ENCODE data around the gene PLCD3. TPM values are rescaled to one million over a fixed set of nuclear protein-coding genes. Genes with fewer than 3 reads are reported as not detected.

The PLCD3 gene
- total and polyA plus RNA-seq, 9 donors = 12.1 to 166 (median 83.4) TPM

DNA sequence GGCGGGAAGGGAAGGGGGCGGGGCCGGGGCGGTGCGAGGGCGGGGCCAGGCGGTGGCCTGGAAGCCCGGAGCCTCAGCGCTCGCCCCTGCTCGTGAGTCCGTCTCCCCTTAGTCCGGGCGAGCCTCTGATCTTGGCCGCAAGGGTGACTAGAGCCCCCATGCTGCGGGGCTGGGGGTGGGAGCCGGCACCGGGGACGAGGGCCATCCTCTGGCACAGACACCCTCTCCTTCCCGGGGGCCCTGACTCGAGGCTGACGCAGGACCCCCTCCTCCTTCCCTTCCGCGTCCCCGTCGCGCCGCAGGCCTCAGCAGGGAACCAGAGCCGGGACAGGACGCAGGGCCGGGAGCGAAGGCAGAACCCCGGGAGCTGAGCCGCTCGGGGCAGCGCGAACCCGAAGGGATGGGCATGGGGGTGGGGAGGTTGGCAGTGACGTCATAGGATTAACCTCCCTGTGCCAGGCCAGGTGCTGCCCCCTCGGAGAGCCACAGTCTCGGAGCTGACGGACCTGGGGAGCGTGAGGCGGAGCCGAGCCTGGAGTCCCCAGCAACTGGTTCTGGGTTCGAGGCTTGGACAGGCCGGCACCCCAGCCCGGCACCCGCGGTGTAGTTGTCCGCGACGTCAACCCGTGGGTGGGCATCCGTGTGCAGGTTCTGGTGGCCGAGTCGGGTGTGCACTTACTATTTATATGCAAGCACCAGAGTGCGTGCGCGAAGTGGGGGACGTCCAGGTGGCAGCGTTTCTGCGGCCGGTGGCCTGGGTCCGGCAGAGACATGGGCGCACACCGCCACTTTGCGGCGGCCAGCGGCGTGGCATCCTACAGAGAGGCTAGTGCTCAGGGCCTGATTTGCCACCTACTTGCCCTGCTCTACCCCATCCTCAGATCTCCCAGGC is 503 bp upstream of the PLCD3 start:
- Histone ChIP-seq H3K4me3 (peak overlapping the region; percentile 67), H3K27ac (peak overlapping the region; percentile 79 to 98), H3K9me3 (no peaks in the 10 kb centered on the region), H3K4me1 (ENCODE audit: insufficient read depth) (peaks cover 13% of the 10 kb centered on the region), H3K27me3 (no peaks in the 10 kb centered on the region), H3K36me3 (no peaks in the 10 kb centered on the region)
- peak; percentile 82 to 87 (median 85) for DNase-seq
- TF ChIP-seq EP300 (IDR thresholded peaks at IDR 0.05) = no peak
- TF ChIP-seq POLR2A (IDR thresholded peaks at IDR 0.05) = peak; percentile 64
- TF ChIP-seq, protein P1, sequence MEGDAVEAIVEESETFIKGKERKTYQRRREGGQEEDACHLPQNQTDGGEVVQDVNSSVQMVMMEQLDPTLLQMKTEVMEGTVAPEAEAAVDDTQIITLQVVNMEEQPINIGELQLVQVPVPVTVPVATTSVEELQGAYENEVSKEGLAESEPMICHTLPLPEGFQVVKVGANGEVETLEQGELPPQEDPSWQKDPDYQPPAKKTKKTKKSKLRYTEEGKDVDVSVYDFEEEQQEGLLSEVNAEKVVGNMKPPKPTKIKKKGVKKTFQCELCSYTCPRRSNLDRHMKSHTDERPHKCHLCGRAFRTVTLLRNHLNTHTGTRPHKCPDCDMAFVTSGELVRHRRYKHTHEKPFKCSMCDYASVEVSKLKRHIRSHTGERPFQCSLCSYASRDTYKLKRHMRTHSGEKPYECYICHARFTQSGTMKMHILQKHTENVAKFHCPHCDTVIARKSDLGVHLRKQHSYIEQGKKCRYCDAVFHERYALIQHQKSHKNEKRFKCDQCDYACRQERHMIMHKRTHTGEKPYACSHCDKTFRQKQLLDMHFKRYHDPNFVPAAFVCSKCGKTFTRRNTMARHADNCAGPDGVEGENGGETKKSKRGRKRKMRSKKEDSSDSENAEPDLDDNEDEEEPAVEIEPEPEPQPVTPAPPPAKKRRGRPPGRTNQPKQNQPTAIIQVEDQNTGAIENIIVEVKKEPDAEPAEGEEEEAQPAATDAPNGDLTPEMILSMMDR (IDR thresholded peaks at IDR 0.05) = peak; percentile 71 to 88 (median 86)
- intact Hi-C loops (cut with DNase I) = loop anchor here in 2 of 4 donors (5.0 to 10.0 kb wide), 2 partner anchors 182 to 211 kb away; partner anchors contain the start of gene MAP3K14 (in 1 of the 2)
- WGBS, 3 donors = 1 to 2% (median 2%) methylated on average over 52 to 71 of the region's 71 CpGs

DNA sequence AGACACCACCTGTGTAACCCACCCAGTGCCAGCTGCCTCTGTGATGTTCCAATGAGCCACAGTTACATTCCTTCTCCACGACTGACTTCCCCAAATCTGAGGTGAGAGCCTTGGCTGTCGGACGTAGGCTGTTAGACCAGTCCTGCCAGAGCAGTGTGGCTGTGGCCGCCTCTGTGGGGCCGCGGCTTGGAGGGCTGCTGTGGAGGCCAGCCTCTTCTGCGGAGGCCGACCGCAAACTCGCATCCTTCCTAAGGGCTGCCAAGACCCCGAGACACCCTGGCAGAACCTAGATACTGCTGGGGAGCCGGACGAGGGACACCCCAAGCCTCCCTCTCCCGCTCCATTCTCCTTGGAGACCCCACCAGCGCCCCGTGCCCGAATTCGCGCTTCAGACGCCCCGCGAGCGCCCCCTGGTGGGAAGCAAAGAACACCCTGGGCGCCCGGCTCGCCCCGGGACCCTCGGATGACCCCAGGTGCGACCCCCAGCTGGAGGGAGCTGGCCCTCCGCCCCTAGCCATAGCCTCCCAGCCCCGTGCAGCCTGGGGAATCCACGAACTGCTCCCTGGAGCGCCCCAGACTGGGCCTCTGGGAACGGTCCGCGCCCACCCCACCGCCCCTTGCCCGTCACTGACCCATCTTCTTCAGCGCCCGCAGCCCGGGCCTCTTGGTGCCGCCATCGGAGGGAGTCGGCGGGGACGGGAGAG is 547 bp downstream of the PLCD3 start:
- intact Hi-C loops (cut with DNase I) = loop anchor here in 2 of 4 donors (5.0 to 10.0 kb wide), 2 partner anchors 183 to 209 kb away; partner anchors contain the start of gene MAP3K14 (in 1 of the 2)
- Histone ChIP-seq H3K9me3 (no peaks in the 10 kb centered on the region), H3K36me3 (no peaks in the 10 kb centered on the region), H3K4me1 (ENCODE audit: insufficient read depth) (peaks cover 21% of the 10 kb centered on the region), H3K27me3 (no peaks in the 10 kb centered on the region), H3K27ac (peak overlapping the region; percentile 79 to 98), H3K4me3 (peak overlapping the region; percentile 67)
- DNase-seq = peak; percentile 66 to 83 (median 81)
- WGBS, 3 donors = 3 to 9% (median 5%) methylated on average over 26 to 46 of the region's 46 CpGs
- TF ChIP-seq, protein P1 (IDR thresholded peaks at IDR 0.05) = peak; percentile 86 to 95 (median 90)
- no peak for TF ChIP-seq EP300 (IDR thresholded peaks at IDR 0.05)

DNA sequence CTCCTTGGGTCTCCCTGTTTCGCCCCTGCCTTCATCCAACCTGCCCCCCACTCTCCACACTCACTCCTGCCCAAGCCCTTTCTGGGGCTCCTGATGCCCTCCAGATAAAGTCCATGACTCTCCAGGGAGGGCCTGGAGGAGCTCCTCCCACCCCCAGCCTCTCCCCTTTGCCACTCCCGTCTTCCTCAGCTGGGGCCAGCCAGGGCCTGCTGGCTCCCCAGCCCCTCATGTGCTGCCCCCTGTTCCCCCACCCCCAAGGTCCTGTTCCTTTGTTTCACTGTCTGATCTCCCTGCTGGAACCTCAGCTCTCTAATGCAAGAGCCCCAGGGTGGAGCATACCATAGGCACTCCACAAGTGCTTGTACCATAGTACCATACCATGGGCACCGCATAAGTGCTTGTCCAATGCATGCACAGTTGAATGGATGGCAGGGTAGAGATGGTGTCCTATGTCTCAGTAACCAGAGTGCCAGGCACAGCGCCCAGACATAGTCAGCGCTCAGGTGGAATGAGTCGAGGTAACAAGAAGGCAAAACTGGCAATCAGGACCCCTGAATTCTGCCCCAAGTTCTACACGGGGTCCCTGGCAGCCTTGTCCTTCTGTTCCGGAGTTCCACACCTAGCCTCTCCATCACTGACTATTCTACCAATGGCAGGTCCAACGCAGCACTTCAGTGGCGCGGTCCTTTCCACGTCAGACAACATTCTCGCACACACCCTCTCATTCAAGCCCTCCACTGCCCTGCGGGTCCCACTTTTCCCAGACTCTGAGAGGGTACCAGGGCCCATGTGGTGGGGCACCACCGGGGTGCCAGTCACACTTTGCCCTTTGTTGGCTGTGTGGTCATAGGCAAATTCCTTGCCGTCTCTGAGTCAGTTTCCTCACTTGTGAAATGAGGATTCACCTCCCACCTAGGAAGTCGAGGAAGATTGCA is 1.4 kb downstream of the PLCD3 start:
- Histone ChIP-seq H3K27me3 (no peaks in the 10 kb centered on the region), H3K36me3 (no peaks in the 10 kb centered on the region), H3K9me3 (no peaks in the 10 kb centered on the region), H3K4me3 (peak overlapping the region; percentile 67), H3K27ac (peak overlapping the region in 1 of 2 donors; percentile 79), H3K4me1 (ENCODE audit: insufficient read depth) (peaks cover 21% of the 10 kb centered on the region)
- WGBS, 3 donors = 74 to 78% (median 75%) methylated on average over 17 of the region's 17 CpGs
- intact Hi-C loops (cut with DNase I) = loop anchor here in 2 of 4 donors (5.0 to 10.0 kb wide), 2 partner anchors 184 to 209 kb away; partner anchors contain the start of gene MAP3K14 (in 1 of the 2)
- DNase-seq = peak in 3 of 5 donors; percentile 20 to 40 (median 35)
- TF ChIP-seq EP300 (IDR thresholded peaks at IDR 0.05) (no peak), POLR2A (IDR thresholded peaks at IDR 0.05) (no peak)
- TF ChIP-seq, protein P1 (IDR thresholded peaks at IDR 0.05) = no peak
